NCI-H2171 (cell line): ENCODE results near the gene PREB.

Experiments
- DNase-seq: peaks from one replicate; lab custom pipeline; 2025; lab: John Stamatoyannopoulos, UW

The PREB gene

DNA sequence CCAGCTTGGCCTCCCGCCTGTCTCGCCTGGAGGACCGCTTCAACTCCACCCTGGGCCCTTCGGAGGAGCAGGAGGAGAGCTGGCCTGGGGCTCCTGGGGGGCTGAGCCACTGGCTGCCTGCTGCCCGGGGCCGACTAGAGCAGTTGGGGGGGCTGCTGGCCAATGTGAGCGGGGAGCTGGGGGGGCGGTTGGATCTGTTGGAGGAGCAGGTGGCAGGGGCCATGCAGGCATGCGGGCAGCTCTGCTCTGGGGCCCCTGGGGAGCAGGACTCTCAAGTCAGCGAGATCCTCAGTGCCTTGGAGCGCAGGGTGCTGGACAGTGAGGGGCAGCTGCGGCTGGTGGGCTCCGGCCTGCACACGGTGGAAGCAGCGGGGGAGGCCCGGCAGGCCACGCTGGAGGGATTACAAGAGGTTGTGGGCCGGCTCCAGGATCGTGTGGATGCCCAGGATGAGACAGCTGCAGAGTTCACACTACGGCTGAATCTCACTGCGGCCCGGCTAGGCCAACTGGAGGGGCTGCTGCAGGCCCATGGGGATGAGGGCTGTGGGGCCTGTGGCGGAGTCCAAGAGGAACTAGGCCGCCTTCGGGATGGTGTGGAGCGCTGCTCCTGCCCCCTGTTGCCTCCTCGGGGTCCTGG lies 51.5 kb downstream of the PREB start:
- no peak for DNase-seq

DNA sequence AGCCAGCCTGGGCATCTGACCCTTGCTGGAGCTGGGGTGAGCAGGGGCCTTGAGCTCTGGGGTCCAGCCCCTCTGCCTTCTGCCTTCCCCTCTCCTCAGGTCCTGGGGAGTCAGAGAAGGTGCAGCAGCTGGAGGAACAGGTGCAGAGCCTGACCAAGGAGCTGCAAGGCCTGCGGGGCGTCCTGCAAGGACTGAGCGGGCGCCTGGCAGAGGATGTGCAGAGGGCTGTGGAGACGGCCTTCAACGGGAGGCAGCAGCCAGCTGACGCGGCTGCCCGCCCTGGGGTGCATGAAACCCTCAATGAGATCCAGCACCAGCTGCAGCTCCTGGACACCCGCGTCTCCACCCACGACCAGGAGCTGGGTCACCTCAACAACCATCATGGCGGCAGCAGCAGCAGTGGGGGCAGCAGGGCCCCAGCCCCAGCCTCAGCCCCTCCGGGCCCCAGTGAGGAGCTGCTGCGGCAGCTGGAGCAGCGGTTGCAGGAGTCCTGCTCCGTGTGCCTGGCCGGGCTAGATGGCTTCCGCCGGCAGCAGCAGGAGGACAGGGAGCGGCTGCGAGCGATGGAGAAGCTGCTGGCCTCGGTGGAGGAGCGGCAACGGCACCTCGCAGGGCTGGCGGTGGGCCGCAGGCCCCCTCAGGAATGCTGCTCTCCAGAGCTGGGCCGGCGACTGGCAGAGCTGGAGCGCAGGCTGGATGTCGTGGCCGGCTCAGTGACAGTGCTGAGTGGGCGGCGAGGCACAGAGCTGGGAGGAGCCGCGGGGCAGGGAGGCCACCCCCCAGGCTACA lies 52.3 kb downstream of the PREB start:
- DNase-seq: no peak
